GM12875 (cell line): ENCODE results near the gene GJA3.

Source experiments
- H3K4me3 ChIP-seq: one replicate; pipeline ENCODE4 v1.5.1; 2011; ENCODE audit warnings: low read depth, low read length, control low read depth
- CTCF ChIP-seq: IDR thresholded peaks from 2 replicates; pipeline ENCODE4 v1.5.1; 2011; ENCODE audit warnings: low read depth, mild to moderate bottlenecking, control low read depth, inconsistent platforms, low read length, moderate library complexity, borderline replicate concordance; ENCODE audit not compliant: insufficient read depth

GJA3 gene

GRCh38 chr13:20181188-20181587, 20.3 kb upstream of the GJA3 start:
- TF ChIP-seq CTCF, result no peak
- H3K4me3 ChIP-seq, result no peak overlapping the region

GRCh38 chr13:20178156-20178555, 17.3 kb upstream of the GJA3 start:
- no peak overlapping the region for H3K4me3 ChIP-seq
- TF ChIP-seq CTCF, result no peak

GRCh38 chr13:20177049-20177831, 16.4 kb upstream of the GJA3 start:
- no peak for TF ChIP-seq CTCF
- no peak overlapping the region for H3K4me3 ChIP-seq

- no peak overlapping the region for H3K4me3 ChIP-seq
- TF ChIP-seq CTCF, result no peak
Observed at GRCh38 chr13:20175907-20176652, 15.2 kb upstream of the GJA3 start.

DNA sequence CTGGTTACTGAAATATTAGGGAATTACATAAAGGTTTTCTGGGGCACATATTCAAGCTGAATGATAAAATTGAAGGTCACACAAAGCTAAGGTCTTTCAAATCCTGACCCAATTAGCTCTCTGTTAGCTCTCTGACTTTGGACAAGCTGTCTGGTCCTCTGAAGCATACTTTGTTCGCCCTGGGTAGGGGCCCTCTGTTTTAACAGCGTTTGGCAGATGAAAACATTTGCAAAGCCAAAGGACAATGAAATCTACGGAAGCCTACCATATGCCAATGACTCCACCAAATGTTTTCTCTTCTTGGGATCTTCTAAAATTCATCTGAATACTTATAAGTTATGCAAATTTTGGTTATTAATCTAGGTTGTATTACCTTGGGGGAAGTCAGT, 14.5 kb upstream of the GJA3 start:
- TF ChIP-seq CTCF, result no peak
- H3K4me3 ChIP-seq, result no peak overlapping the region

DNA sequence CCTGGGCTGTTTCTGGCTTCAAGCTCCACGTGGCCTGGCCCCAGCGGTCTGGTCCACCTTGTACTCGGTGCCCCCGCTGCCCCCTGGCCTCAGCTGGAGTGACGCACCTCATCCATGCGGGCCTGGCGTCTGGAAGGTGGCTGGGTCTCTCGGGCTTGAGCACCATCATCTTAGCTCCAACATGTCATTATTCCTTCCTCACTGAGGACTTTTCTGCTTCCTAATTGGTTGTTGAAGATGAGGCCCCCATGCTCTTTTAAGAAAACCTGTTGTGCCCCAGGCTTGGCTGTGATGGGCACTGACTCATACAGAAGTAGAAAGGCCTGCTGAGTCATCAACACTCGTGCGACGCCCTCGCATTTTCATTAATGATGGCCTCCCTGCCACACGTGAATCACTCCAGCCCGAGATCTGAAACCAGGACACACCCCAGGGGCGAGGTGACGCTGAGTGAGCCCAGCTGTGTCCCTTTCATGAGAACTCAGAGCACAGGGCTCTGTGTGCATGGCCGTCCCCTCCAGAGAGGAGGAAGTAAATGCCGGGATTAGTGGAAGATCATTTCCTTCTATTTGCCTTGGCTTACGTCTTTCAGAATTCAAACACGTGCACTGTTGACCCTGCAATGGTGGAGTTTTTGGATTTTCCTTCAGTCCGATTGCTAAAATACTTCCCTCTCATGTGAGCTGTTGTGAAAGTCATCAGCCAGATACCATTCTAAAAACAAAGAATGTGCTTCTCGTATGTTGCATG, 14.0 kb upstream of the GJA3 start:
- TF ChIP-seq CTCF, result no peak
- H3K4me3 ChIP-seq, result no peak overlapping the region
